Keratinocyte (primary cell): ENCODE results near the gene MIER1. TPM values are rescaled to one million over a fixed set of nuclear protein-coding genes. Genes with fewer than 3 reads are reported as not detected.

Experiments
- DNase-seq: peaks from one replicate; pipeline ENCODE4 v3.0.0-alpha.2; 2011; ENCODE audit warnings: low read depth, missing footprints, low spot score
- FAIRE-seq: peaks from 2 replicates; lab custom pipeline; 2011; peaks lifted over from hg19 to GRCh38; lab: Jason Lieb, UNC
- H2AFZ ChIP-seq: 2 replicates; pipeline ENCODE4 v1.6.0; 2012; ENCODE audit warnings: low read length, control low read depth, inconsistent platforms; ENCODE audit not compliant: control insufficient read depth
- H3K27ac ChIP-seq: 2 replicates; pipeline ENCODE4 v1.5.1; 2011; ENCODE audit warnings: low read length; ENCODE audit not compliant: control insufficient read depth, insufficient read depth
- H3K27me3 ChIP-seq: 3 replicates; pipeline ENCODE4 v1.6.0; 2011; ENCODE audit warnings: low read length; ENCODE audit not compliant: control insufficient read depth, insufficient read depth; ENCODE audit errors: extremely low read depth
- H3K36me3 ChIP-seq, 2 experiments: 2 replicates in 1 of 2; 3 replicates in 1 of 2; pipeline ENCODE4 v1.5.1; 2011; ENCODE audit warnings: low read length in 2 of 2, mild to moderate bottlenecking in 1 of 2; ENCODE audit not compliant: control insufficient read depth in 2 of 2, insufficient read depth in 2 of 2; ENCODE audit errors: extremely low read depth in 1 of 2
- H3K4me1 ChIP-seq: 3 replicates; pipeline ENCODE4 v1.5.1; 2011; ENCODE audit warnings: low read length; ENCODE audit not compliant: control insufficient read depth, insufficient read depth; ENCODE audit errors: extremely low read depth
- H3K4me2 ChIP-seq: 3 replicates; pipeline ENCODE4 v1.6.0; 2011; ENCODE audit warnings: low read depth, low read length; ENCODE audit not compliant: control insufficient read depth, insufficient read depth; ENCODE audit errors: extremely low read depth
- H3K4me3 ChIP-seq, 3 experiments: fragments of 200-600 bp in 1 of 3; sonication (generic) in 1 of 3; 2 replicates in 2 of 3; 3 replicates in 1 of 3; pipeline ENCODE4 v1.5.1; 2011 to 2016; ENCODE audit warnings: low read length in 3 of 3, mild to moderate bottlenecking in 3 of 3, control low read depth in 2 of 3, inconsistent platforms in 1 of 3, low read depth in 1 of 3, mixed read lengths in 1 of 3, mixed run types in 1 of 3, moderate library complexity in 1 of 3; ENCODE audit not compliant: control insufficient read depth in 2 of 3, insufficient read depth in 2 of 3; ENCODE audit errors: extremely low read depth in 1 of 3
- H3K79me2 ChIP-seq: 2 replicates; pipeline ENCODE4 v1.6.0; 2012; ENCODE audit warnings: low read length; ENCODE audit not compliant: control insufficient read depth, insufficient read depth
- H3K9ac ChIP-seq: 3 replicates; pipeline ENCODE4 v1.6.0; 2011; ENCODE audit warnings: low read length; ENCODE audit not compliant: control insufficient read depth, insufficient read depth; ENCODE audit errors: extremely low read depth
- H3K9me1 ChIP-seq: 3 replicates; pipeline ENCODE4 v1.6.0; 2011; ENCODE audit warnings: low read length; ENCODE audit not compliant: control insufficient read depth, insufficient read depth; ENCODE audit errors: extremely low read depth
- H3K9me3 ChIP-seq: 2 replicates; pipeline ENCODE4 v1.5.1; 2012; ENCODE audit warnings: low read depth, low read length; ENCODE audit not compliant: control insufficient read depth
- H4K20me1 ChIP-seq: 3 replicates; pipeline ENCODE4 v1.6.0; 2011; ENCODE audit warnings: low read length; ENCODE audit not compliant: control insufficient read depth, insufficient read depth; ENCODE audit errors: extremely low read depth
- CTCF ChIP-seq, 3 experiments: IDR thresholded peaks in 1 of 3; conservative IDR thresholded peaks in 1 of 3; optimal IDR thresholded peaks in 1 of 3; 2 replicates in 2 of 3; 3 replicates in 1 of 3; pipeline versions ENCODE3 to v1.5.1; 2011; ENCODE audit warnings: low read length in 3 of 3, mild to moderate bottlenecking in 3 of 3, moderate library complexity in 2 of 3, control low read depth in 1 of 3, inconsistent platforms in 1 of 3; ENCODE audit not compliant: insufficient read depth in 2 of 3; ENCODE audit errors: extremely low read depth in 1 of 3
- EZH2 ChIP-seq: IDR thresholded peaks from one replicate; pipeline ENCODE4 v1.6.1; 2012; ENCODE audit warnings: inconsistent platforms, mild to moderate bottlenecking, low read length, moderate library complexity
- dilution Hi-C: fragments of 300-500 bp; cut with MboI; formaldehyde crosslinking; loops from one replicate; pipeline ENCODE4 v1.7.0; 2020; ENCODE audit warnings: low sequenced_read_pairs; ENCODE audit not compliant: extremely low pct_ligation_motif_present
- polyA minus RNA-seq, 3 experiments: library from RNA; depleted of rRNA, polyadenylated mRNA; stranded (reverse); fragments of >200 nt; gene quantifications; 1 replicate in 1 of 3; 2 replicates in 1 of 3; 3 replicates in 1 of 3; pipeline ENCODE4 v1.2.3, GENCODE V29; 2011
- polyA plus RNA-seq, 5 experiments: library from polyadenylated mRNA; depleted of rRNA in 3 of 5; stranded (reverse) in 3 of 5; stranded (forward) in 1 of 5; unstranded in 1 of 5; fragments of >200 nt; gene quantifications; 1 replicate in 1 of 5; 2 replicates in 3 of 5; 3 replicates in 1 of 5; pipeline versions ENCODE4 v1.2.1 to v1.2.3, GENCODE V29; 2011 to 2012; ENCODE audit warnings: missing spikeins in 2 of 5, low read depth in 1 of 5, low replicate concordance in 1 of 5

MIER1 gene
- 11.4 to 20.7 TPM (median 14.8 TPM) in 3 replicates for polyA plus RNA-seq
- polyA plus RNA-seq (2011; ENCODE audit: low read depth), result 77.7 TPM
- 8.4 and 14.0 TPM in 2 replicates for polyA plus RNA-seq (2011; cell fraction: cytosol; rRNA removed)
- 10.2 and 17.5 TPM in 2 replicates for polyA plus RNA-seq (2011; cell fraction: nucleus; rRNA removed)
- 15.9 and 16.1 TPM in 2 replicates for polyA plus RNA-seq (2012; ENCODE audit: low replicate concordance)
- polyA minus RNA-seq, result 5.3 to 21.4 TPM (median 8.3 TPM) in 3 replicates
- 31.5 TPM for polyA minus RNA-seq (2011; cell fraction: cytosol; rRNA and poly(A)+ RNA removed)
- 12.8 and 29.2 TPM in 2 replicates for polyA minus RNA-seq (2011; cell fraction: nucleus; rRNA and poly(A)+ RNA removed)

DNA sequence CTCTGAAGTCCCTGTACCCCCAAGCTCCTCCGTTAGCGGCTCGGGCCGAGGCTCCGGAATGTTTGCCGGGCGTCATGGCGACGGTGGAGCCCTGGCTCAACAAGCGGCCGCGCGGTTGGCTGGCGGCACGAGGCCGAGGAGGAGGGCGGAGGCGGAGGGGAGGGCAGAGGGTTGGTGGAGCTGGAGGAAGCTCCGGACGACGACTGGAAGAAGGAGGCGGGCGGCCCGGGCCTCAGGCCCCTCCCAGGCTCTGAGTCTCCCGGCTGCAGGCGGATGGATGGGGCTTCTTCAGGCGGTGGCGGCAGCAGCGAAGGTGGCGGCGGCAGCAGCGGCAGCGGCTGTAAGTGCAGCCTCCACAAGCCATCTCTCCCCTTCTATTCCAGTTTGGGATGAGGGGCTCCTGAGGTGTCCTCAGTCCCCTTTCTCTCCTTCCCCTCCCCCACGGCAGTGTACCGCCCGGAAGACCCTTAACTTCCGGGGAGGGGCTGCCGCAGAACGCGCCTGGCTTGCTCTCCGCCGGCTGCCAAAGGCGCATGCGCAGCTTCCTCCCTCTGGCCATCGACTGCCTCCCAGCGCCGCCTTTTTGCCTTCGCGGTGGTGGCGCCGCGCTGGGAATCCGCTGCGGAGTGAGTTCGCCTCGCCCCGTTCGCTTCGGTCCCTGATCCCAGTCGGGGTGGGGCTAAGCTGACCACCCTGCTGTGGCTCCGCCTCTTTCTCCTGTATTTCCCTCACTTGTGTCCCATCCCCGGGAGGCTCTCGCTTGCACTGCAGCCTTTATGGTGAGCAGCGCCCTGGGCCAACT is at the start of gene MIER1, which contains the start of gene DNAI4:
MIER1 (plus strand) TSS at position 235 of the 802 bp plus-strand sequence; CDS start at position 274, 39 bp downstream.
DNAI4 (minus strand) TSS at position 101 of the 802 bp plus-strand sequence; CDS start at position 76, 25 bp downstream.
- Histone ChIP-seq H3K9ac (peak within 1 kb of the TSS; percentile 95), H3K4me1 (peaks cover 24% of the 10 kb centered on the region), H3K36me3 (peaks cover 0 to 3% of the 10 kb centered on the region in 2 experiments), H3K4me3 (peak within 1 kb of the TSS; percentile 94 to 97 (median 95)), H3K9me1 (no peaks in the 10 kb centered on the region), H2AFZ (peak within 1 kb of the TSS; percentile 96), H3K27me3 (no peaks in the 10 kb centered on the region), H3K9me3 (no peaks in the 10 kb centered on the region), H3K4me2 (peak within 1 kb of the TSS; percentile 95), H4K20me1 (no peaks in the 10 kb centered on the region), H3K79me2 (peaks cover 65% of the 10 kb centered on the region), H3K27ac (peak within 1 kb of the TSS; percentile 96)
- TF ChIP-seq CTCF (optimal IDR thresholded peaks at IDR 0.05 in 1 of 3, IDR thresholded peaks at IDR 0.05 in 1 of 3, conservative IDR thresholded peaks at IDR 0.05 in 1 of 3; ENCODE audit: extremely low read depth in 1 of 3, insufficient read depth in 2 of 3, low read length in 3 of 3) (peak in 2 of 3 experiments; percentile 16 to 41), EZH2 (no peak)
- FAIRE-seq, result peak; percentile 78
- dilution Hi-C loops, result no loop called here
- DNase-seq, result peak; percentile 79

DNA sequence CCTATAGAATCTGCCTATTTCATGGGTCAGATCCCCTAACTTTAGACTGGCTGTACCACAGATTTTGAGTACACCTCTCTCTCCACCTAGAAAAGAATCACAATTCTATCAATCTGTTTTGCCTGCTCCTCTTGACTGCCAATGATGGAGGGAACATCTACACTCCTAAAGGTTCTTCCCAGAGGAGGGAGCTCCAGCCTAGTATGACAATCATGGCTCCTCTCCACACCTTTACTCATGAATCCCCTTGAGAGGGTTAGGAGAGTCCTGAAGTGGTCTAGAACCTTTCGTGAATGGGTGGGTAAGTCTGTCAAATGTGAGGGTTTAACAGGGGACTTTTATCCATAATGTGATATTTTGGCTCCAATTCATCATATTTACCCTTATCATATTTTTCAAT is 48.1 kb upstream of the MIER1 start:
- Histone ChIP-seq H3K4me3 (no peak overlapping the region), H3K27ac (no peak overlapping the region), H3K36me3 (no peaks in the 10 kb centered on the region), H2AFZ (no peak overlapping the region), H3K79me2 (no peaks in the 10 kb centered on the region), H3K9me1 (no peaks in the 10 kb centered on the region), H3K4me1 (no peaks in the 10 kb centered on the region), H3K9ac (no peak overlapping the region), H4K20me1 (no peaks in the 10 kb centered on the region), H3K27me3 (no peaks in the 10 kb centered on the region), H3K4me2 (no peak overlapping the region), H3K9me3 (no peaks in the 10 kb centered on the region)
- no peak for FAIRE-seq
- dilution Hi-C loops, result no loop called here
- TF ChIP-seq CTCF (optimal IDR thresholded peaks at IDR 0.05 in 1 of 3, IDR thresholded peaks at IDR 0.05 in 1 of 3, conservative IDR thresholded peaks at IDR 0.05 in 1 of 3; ENCODE audit: extremely low read depth in 1 of 3, insufficient read depth in 2 of 3, low read length in 3 of 3) (peak in 1 of 3 experiments; percentile 20), EZH2 (no peak)
- DNase-seq, result no peak
